Neural progenitor cell (in vitro differentiated cells): ENCODE data around the gene NIPAL3. TPM values are rescaled to one million over a fixed set of nuclear protein-coding genes. Genes with fewer than 3 reads are reported as not detected.

Source experiments
- DNase-seq: peaks from one replicate; pipeline ENCODE4 v3.0.0-alpha.2; 2016; ENCODE audit warnings: low spot score
- H2AFZ ChIP-seq: fragments of 200-600 bp; sonication (generic); replicated peaks from 2 replicates; pipeline ENCODE4 v1.6.1; 2016; ENCODE audit warnings: antibody characterized with exemption
- H3F3A ChIP-seq: fragments of 200-600 bp; sonication (generic); 2 replicates; pipeline ENCODE4 v1.6.1; 2016; ENCODE audit warnings: antibody characterized with exemption, low read depth
- H3K27ac ChIP-seq: fragments of 200-600 bp; sonication (generic); 2 replicates; pipeline ENCODE4 v1.5.1; 2016; ENCODE audit warnings: mild to moderate bottlenecking
- H3K27me3 ChIP-seq: fragments of 200-600 bp; sonication (generic); 2 replicates; pipeline ENCODE4 v1.6.1; 2016; ENCODE audit warnings: mild to moderate bottlenecking, moderate library complexity
- H3K36me3 ChIP-seq: fragments of 200-600 bp; sonication (generic); 2 replicates; pipeline ENCODE4 v1.5.1; 2016
- H3K4me1 ChIP-seq: fragments of 200-600 bp; sonication (generic); 2 replicates; pipeline ENCODE4 v1.6.1; 2016; ENCODE audit warnings: mixed run types
- H3K4me2 ChIP-seq: fragments of 200-600 bp; sonication (generic); 2 replicates; pipeline ENCODE4 v1.6.1; 2016
- H3K4me3 ChIP-seq: fragments of 200-600 bp; sonication (generic); 2 replicates; pipeline ENCODE4 v1.5.1; 2016
- H3K79me2 ChIP-seq: fragments of 200-600 bp; sonication (generic); 2 replicates; pipeline ENCODE4 v1.6.1; 2016; ENCODE audit warnings: low read depth
- H3K9ac ChIP-seq: fragments of 200-600 bp; sonication (generic); 2 replicates; pipeline ENCODE4 v1.6.1; 2016
- H3K9me3 ChIP-seq: fragments of 200-600 bp; sonication (generic); 2 replicates; pipeline ENCODE4 v1.5.1; 2016; ENCODE audit warnings: low read depth
- H4K20me1 ChIP-seq: fragments of 200-600 bp; sonication (generic); 2 replicates; pipeline ENCODE4 v1.6.1; 2016; ENCODE audit warnings: low read depth
- H3K27ac Mint-ChIP-seq: 3 replicates; pipeline ENCODE4 v1.8.0; 2021; ENCODE audit warnings: mixed read lengths
- H3K27me3 Mint-ChIP-seq: 2 replicates; pipeline ENCODE4 v1.8.0; 2022; ENCODE audit warnings: low read depth, mild to moderate bottlenecking, inconsistent platforms, moderate library complexity, mixed read lengths; ENCODE audit not compliant: insufficient read depth
- H3K36me3 Mint-ChIP-seq: 3 replicates; pipeline ENCODE4 v1.8.0; 2021; ENCODE audit warnings: mixed read lengths
- H3K4me1 Mint-ChIP-seq: 3 replicates; pipeline ENCODE4 v1.8.0; 2021; ENCODE audit warnings: mixed read lengths
- H3K4me3 Mint-ChIP-seq: 3 replicates; pipeline ENCODE4 v1.8.0; 2021; ENCODE audit warnings: mild to moderate bottlenecking, moderate library complexity, mixed read lengths
- H3K9me3 Mint-ChIP-seq: 3 replicates; pipeline ENCODE4 v1.8.0; 2020; ENCODE audit warnings: mixed read lengths
- EZH2 ChIP-seq: fragments of 200-600 bp; sonication (generic); IDR thresholded peaks from 2 replicates; pipeline ENCODE4 v1.6.1; 2017; ENCODE audit warnings: antibody characterized with exemption, mild to moderate bottlenecking, moderate library complexity
- EZH2phosphoT487 ChIP-seq: fragments of 200-600 bp; sonication (generic); IDR thresholded peaks from 2 replicates; pipeline ENCODE4 v1.6.1; 2017; ENCODE audit warnings: antibody characterized with exemption
- total RNA-seq: library from RNA; depleted of rRNA; stranded (reverse); fragments of >200 nt; gene quantifications from 2 replicates; pipeline ENCODE4 v1.2.3, GENCODE V29; 2015; ENCODE audit warnings: low replicate concordance
- TF ChIP-seq, protein P1 (sequence below): fragments of 200-600 bp; sonication (generic); IDR thresholded peaks from 2 replicates; pipeline ENCODE4 v1.5.1; 2017; ENCODE audit warnings: antibody characterized with exemption, mild to moderate bottlenecking

NIPAL3 gene
- total RNA-seq, 1 donor from 2014 or later, result 6.9 TPM

DNA sequence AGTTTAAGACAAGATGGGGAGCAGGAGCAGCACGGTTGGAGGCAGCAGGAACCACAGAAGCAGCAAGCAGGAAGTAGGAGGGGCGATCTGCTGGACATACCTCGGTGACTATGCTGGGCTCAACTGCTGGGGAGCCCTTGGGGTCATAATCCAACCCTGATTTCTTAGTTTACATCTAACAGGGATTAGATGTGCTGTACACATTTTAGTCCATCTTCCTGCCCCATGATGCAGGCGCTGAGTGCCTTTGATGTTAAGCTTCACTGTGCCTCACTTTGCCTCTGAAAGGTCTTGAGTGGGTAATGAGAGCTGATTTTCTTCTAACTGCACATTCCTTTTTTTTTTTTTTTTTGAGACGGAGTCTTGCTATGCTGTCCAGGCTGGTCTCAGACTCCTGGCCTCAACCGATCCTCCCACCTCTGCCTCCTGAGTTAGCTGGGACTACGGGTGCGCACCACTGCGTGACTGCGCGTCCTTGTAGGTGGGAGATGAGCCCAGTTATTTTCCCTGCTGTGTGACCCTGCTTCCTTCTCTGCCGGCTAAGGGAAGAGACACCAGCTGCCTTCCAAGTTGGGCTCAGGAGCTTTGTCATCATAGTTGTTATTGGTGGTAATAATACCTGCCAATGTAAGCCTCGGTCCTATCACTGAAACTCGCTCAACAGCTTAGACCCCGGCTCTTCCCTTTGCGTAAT is 85.9 kb downstream of the NIPAL3 start:
- H3K36me3 ChIP-seq, result no peaks in the 10 kb centered on the region
- H3K27ac ChIP-seq, result no peak overlapping the region
- H2AFZ ChIP-seq, result peak overlapping the region; percentile 98
- H3K4me1 ChIP-seq, result peaks cover 9% of the 10 kb centered on the region
- Mint-ChIP-seq H3K9me3 (no peaks in the 10 kb centered on the region), H3K27ac (no peak overlapping the region), H3K4me1 (peaks cover 12% of the 10 kb centered on the region), H3K27me3 (peaks cover 37% of the 10 kb centered on the region), H3K4me3 (peak overlapping the region; percentile 88), H3K36me3 (peaks cover 2% of the 10 kb centered on the region)
- no peak for TF ChIP-seq EZH2phosphoT487
- no peak for TF ChIP-seq EZH2
- TF ChIP-seq, protein P1, sequence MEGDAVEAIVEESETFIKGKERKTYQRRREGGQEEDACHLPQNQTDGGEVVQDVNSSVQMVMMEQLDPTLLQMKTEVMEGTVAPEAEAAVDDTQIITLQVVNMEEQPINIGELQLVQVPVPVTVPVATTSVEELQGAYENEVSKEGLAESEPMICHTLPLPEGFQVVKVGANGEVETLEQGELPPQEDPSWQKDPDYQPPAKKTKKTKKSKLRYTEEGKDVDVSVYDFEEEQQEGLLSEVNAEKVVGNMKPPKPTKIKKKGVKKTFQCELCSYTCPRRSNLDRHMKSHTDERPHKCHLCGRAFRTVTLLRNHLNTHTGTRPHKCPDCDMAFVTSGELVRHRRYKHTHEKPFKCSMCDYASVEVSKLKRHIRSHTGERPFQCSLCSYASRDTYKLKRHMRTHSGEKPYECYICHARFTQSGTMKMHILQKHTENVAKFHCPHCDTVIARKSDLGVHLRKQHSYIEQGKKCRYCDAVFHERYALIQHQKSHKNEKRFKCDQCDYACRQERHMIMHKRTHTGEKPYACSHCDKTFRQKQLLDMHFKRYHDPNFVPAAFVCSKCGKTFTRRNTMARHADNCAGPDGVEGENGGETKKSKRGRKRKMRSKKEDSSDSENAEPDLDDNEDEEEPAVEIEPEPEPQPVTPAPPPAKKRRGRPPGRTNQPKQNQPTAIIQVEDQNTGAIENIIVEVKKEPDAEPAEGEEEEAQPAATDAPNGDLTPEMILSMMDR, result no peak
- peaks cover 3% of the 10 kb centered on the region for H3K79me2 ChIP-seq
- H3K9me3 ChIP-seq, result no peaks in the 10 kb centered on the region
- H4K20me1 ChIP-seq, result peaks cover 4% of the 10 kb centered on the region
- no peak for DNase-seq
- H3K27me3 ChIP-seq, result peaks cover 31% of the 10 kb centered on the region
- H3K4me3 ChIP-seq, result peak overlapping the region; percentile 81
- H3K9ac ChIP-seq, result no peak overlapping the region
- peaks cover 23% of the 10 kb centered on the region for H3F3A ChIP-seq
- H3K4me2 ChIP-seq, result peak overlapping the region; percentile 83

DNA sequence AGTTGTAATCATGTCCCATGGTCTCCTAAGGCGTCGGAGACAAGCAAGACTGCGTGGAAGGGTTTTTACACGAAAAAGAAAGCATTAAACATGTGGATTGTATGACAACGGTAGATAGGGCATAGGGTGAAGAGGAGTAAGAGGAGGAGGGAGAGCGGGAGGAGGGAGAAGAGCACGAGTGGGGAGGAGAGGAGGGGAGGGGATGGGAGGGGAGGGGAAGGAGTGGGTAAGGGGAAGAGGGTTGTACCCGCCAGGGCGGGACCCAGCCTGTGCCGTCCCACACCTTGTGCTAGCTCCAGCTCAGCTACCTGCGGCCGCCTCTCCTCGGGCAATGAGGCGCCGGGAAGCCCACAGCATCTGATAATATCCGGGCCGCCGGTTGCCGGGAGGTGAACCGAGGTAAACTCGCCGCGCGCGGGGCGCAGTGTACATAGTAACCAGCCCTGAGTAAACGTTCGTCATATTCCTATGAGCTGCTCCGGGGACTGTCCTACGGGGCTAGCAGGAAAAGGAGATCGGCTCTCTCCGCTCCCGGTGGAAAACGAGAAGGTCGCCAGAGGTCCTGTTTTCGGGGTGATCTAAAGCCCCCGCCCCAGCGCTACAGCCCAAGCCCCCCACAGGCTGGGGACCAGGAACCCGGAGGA is 86.6 kb downstream of the NIPAL3 start:
- H3K27ac ChIP-seq, result no peak overlapping the region
- no peak overlapping the region for H3K9ac ChIP-seq
- H3K9me3 Mint-ChIP-seq, result no peaks in the 10 kb centered on the region
- peak overlapping the region; percentile 81 for H3K4me3 ChIP-seq
- TF ChIP-seq, protein P1, result no peak
- TF ChIP-seq EZH2phosphoT487 (no peak), EZH2 (peak; percentile 50)
- peaks cover 31% of the 10 kb centered on the region for H3K27me3 ChIP-seq
- peaks cover 4% of the 10 kb centered on the region for H4K20me1 ChIP-seq
- H3K4me1 Mint-ChIP-seq, result peaks cover 12% of the 10 kb centered on the region
- H3K36me3 ChIP-seq, result no peaks in the 10 kb centered on the region
- no peak overlapping the region for H3K27ac Mint-ChIP-seq
- DNase-seq, result peak; percentile 59
- peak overlapping the region; percentile 83 for H3K4me2 ChIP-seq
- H3K4me3 Mint-ChIP-seq, result peak overlapping the region; percentile 88
- peaks cover 37% of the 10 kb centered on the region for H3K27me3 Mint-ChIP-seq
- H3K36me3 Mint-ChIP-seq, result peaks cover 2% of the 10 kb centered on the region
- peaks cover 23% of the 10 kb centered on the region for H3F3A ChIP-seq
- H2AFZ ChIP-seq, result peak overlapping the region; percentile 98
- peaks cover 14% of the 10 kb centered on the region for H3K4me1 ChIP-seq
- H3K9me3 ChIP-seq, result no peaks in the 10 kb centered on the region
- peaks cover 3% of the 10 kb centered on the region for H3K79me2 ChIP-seq

DNA sequence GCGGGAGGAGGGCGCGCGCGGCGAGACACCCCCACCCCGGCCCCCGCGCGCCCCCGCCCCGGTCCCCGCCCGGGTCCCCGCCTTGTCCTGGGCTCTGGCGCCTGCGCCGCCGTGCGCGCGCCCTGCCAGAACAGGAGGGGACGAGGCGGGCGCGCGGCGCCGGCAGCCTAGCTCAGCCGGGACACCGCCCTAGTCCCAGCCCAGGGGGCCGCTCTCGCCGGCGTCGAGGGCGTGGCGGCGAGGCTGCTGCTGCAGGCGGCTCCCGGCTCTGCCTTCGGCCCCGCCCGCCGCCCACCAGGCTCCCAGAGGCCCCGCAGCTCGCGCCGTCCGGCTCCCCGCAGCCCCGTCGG is 87.1 kb downstream of the NIPAL3 start, which contains the start of gene RCAN3:
Gene RCAN3 (plus strand): TSS at position 128 of the 350 bp plus-strand sequence. CDS start 11,537 bp downstream, outside the sequence.
- Histone ChIP-seq H3K9me3 (no peaks in the 10 kb centered on the region), H3K27ac (no peak within 1 kb of the TSS), H3K79me2 (peaks cover 3% of the 10 kb centered on the region), H2AFZ (peak within 1 kb of the TSS; percentile 98), H3K36me3 (no peaks in the 10 kb centered on the region), H3K9ac (no peak within 1 kb of the TSS), H3K4me2 (peak within 1 kb of the TSS; percentile 83), H3K4me3 (peak within 1 kb of the TSS; percentile 81), H3K4me1 (peaks cover 17% of the 10 kb centered on the region), H4K20me1 (peaks cover 4% of the 10 kb centered on the region), H3K27me3 (peaks cover 31% of the 10 kb centered on the region), H3F3A (peaks cover 23% of the 10 kb centered on the region)
- TF ChIP-seq EZH2 (no peak), EZH2phosphoT487 (no peak)
- TF ChIP-seq, protein P1, result no peak
- DNase-seq, result peak; percentile 94
- Mint-ChIP-seq H3K9me3 (no peaks in the 10 kb centered on the region), H3K27me3 (peaks cover 40% of the 10 kb centered on the region), H3K4me3 (peak within 1 kb of the TSS; percentile 93), H3K4me1 (peaks cover 12% of the 10 kb centered on the region), H3K36me3 (peaks cover 2% of the 10 kb centered on the region), H3K27ac (no peak within 1 kb of the TSS)
